GM23248 (cell line): ENCODE results near the gene COL6A1.

ENCODE experiments used
- EZH2 ChIP-seq: fragments of 200-600 bp; sonication (generic); IDR thresholded peaks from 2 replicates; pipeline ENCODE4 v1.6.1; 2018; ENCODE audit warnings: antibody characterized with exemption, mild to moderate bottlenecking; ENCODE audit not compliant: insufficient read depth, poor library complexity, severe bottlenecking
- EZH2phosphoT487 ChIP-seq: fragments of 200-600 bp; sonication (generic); IDR thresholded peaks from 2 replicates; pipeline ENCODE4 v1.6.1; 2018; ENCODE audit warnings: antibody characterized with exemption, moderate library complexity, mild to moderate bottlenecking, low read depth; ENCODE audit not compliant: insufficient read depth

GRCh38 chr21:45964649-45965048, 16.9 kb upstream of the COL6A1 start:
- no peak for TF ChIP-seq EZH2phosphoT487
- TF ChIP-seq EZH2 = no peak
